Measurements from ENCODE around the gene DENND10.
"Not testable (repeated sequence)": the region's sequence is repeated elsewhere in the genome, so short reads cannot be mapped to it uniquely, and the experiment has no call there.

The DENND10 gene, protein sequence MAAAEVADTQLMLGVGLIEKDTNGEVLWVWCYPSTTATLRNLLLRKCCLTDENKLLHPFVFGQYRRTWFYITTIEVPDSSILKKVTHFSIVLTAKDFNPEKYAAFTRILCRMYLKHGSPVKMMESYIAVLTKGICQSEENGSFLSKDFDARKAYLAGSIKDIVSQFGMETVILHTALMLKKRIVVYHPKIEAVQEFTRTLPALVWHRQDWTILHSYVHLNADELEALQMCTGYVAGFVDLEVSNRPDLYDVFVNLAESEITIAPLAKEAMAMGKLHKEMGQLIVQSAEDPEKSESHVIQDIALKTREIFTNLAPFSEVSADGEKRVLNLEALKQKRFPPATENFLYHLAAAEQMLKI

DNA sequence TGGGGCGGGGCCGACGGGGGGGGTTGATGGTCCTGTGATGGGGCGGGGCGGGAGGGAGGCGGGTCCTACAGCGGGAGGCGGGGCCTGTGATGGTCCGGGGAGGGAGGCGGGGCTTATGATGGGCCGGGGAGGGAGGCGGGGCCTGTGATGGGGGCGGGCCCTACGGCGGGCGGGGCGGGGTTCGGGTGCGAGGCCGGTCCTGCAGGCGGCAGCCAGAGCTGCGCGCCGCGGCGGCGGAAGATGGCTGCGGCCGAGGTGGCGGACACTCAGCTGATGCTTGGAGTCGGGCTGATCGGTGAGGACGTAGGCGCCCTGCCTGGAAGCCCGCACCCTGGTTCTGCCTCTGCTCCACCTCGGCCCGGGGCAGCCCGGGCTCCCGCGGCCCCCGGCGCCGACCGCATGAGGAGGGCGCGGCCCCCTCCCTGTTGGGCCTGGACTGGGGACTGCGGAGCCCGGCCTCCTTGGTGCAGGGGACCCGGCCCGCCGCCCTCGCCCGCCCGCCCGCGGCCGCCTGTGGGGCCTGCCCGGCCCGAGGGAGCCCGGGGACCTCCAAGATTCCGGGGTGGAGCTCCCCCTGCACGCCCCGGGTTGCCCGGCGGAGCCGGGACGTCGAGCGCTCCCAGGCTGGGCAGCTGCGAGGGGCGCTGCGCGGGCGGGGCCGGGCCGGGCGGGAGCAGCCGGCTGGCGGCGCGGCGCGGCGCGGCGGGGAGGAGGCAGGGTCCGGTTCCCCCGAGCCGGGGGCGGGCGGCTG, at the start of gene DENND10:
Gene DENND10, plus strand, starts transcription at position 211 of the 751 bp plus-strand sequence. Its CDS starts 30 bp downstream, at position 241.
- DNase-seq (ENCODE audit: low read depth) = peak; percentile 75

DNA sequence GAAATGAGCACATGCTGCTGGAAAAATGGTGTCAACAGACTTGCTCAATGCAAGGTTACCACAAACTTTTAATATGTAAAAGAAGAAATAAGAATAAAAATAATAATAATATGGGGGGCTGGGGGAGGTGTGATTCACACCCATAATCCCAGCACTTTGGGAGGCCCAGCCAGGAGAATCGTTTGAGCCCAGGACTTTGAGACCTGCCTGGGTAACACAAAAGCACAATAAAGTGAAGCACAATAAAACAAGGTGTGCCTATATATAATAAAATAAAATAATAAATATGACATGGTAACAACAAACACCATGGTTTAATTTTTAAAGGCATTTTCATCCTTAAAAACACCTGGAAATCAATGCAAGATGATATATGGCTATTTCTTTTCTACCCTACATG, 48.4 kb upstream of the DENND10 start:
- DNase-seq (ENCODE audit: low read depth) = no peak

DNA sequence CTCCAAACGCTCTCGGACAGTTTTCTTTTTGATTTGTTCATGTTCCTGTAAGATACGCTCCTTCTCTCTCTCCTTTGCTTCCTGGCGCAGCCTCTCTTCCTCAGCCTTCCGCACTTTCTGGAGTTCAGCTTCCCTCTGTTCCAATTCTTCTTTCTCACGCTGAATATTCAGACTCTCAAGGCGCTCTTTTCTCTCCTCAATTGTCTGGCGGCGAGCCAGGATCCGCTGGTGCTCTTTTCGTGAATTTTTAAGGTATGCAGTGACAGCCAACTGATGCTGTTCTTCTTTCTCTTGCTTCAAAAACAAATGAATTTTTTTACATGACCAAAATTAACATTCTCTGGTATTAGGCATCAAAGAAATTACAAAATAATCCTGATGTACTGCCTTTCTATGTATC, 45.9 kb upstream of the DENND10 start:
- no peak for DNase-seq (ENCODE audit: low read depth)

DNA sequence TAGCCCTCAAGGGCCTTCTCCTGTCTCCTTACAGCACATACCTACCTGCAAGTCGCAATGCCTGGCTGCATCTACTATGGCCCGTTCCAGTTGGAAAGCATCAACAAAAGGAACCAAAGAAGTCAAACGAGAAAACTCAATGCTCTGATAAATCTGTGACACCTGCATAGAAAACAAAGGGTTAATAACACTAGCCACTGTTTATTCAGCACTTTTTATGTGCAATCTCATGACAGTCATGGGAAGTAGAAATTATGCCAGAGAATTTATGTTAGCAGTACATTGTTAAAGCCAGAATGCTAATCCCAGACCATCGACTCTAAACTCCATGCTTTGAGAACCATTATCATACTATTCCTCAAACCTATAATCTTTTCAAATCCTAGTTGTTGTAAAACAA, 44.4 kb upstream of the DENND10 start:
- no peak for DNase-seq (ENCODE audit: low read depth)

- DNase-seq (ENCODE audit: low read depth) = no peak
Observed at GRCh38 chr10:119060107-119060506, 43.8 kb upstream of the DENND10 start.

DNA sequence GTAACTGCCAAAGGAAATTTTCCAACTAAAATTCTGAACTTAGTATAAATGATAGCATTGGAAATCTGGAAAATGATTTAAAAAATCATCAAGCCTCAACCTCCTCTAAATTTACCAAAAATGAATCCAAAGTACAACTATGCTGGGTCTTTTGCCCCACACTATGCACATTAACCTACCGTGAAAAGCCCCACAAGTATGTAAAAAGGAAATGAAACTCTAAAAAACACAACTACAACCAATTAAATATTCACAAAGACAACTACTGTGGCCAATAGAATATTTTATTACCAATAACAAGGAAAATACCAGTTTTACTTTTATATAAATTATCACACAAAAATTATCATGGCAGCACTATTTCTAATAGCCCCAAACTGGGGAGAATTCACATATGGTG, 42.6 kb upstream of the DENND10 start:
- DNase-seq (ENCODE audit: low read depth) = no peak

DNA sequence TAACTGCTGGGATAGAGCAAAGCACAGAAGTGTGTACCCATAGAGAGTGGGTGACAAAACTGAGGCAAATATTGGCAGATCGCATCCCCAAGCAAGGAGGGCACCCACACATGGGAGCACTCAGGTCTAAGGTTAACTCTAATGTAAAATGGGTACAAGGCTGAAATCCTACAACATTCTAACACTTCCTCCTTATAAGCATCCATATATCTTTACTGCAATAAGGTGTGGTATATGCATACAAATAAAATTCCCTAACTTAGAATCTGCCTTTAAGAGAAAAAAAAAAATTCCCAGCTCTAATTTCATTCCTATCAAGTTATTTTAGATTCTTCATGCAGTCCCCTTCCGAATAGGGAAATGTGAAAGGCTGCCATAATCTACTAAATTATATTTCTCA, 42.0 kb upstream of the DENND10 start:
- DNase-seq (ENCODE audit: low read depth) = no peak

DNA sequence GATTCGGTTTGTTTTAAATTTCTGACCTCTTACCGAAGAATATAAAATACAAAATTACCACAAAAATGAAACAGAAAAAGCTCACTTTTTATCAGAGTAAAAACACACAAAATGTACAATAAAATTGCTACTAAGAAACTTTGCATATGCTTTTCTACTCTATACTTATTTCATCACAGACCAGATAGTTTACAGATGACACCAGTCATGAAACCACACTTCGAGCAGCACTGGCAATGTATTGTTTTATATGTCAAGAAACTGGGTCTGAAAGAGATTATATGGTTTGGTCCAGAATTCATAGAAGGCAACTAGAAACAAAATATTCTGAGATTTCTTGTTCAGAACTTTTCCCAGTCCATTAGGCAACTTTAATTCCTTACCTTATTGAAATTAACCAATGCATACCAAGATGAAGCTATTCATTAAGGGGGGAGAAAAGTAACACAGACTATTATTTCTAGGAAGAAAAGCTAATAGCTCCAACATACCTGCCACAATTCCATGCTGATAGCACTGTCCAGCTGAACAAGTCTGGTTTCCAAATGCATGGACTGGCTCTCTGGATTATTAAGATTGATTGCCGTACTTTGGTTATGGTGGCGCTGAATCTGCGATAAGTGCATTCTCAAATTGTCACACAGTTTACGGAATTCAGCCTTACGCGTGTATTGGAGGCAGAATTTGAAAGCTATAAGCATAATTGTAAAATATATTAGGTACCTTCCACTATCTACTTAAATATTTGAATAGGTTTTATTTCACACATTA, 33.3 kb upstream of the DENND10 start:
- DNase-seq (ENCODE audit: low read depth) = no peak

GRCh38 chr10:119073584-119073983, 30.3 kb upstream of the DENND10 start:
- peak; percentile 14 for DNase-seq (ENCODE audit: low read depth)

DNA sequence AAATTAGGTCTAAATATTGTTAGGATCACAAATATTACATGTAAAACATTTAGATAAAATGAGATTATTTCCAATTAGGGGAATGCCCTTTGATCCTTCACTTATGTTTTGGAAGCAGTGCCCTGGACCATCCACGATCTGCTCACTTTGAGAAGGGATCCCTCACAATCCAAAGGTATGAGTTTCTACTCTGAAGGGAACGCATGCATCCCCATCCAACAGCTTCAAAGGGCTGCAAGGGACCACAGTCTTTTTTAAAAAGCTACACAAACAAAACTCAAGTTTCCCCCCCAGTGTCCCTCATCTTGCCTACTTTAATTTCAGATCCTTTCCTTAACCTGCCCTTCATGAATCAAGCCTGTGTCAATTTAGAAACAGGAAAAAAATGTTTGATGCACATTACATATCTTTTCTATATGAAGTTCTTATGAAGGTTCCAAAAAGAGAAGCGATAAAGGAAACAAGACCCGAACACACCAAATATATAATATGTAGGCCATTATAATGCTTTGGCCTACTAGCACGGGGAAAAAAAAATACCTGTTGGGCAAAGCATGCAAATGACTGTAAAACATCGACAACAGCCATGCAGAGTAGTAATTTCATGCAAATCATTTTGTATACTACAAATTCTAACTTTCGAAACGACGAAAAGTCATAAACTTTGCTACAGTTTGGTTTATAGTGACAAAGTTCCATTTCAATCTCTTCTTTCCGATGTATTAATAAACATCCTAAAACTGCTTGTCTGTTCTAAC, 25.3 kb upstream of the DENND10 start:
- no peak for DNase-seq (ENCODE audit: low read depth)

DNA sequence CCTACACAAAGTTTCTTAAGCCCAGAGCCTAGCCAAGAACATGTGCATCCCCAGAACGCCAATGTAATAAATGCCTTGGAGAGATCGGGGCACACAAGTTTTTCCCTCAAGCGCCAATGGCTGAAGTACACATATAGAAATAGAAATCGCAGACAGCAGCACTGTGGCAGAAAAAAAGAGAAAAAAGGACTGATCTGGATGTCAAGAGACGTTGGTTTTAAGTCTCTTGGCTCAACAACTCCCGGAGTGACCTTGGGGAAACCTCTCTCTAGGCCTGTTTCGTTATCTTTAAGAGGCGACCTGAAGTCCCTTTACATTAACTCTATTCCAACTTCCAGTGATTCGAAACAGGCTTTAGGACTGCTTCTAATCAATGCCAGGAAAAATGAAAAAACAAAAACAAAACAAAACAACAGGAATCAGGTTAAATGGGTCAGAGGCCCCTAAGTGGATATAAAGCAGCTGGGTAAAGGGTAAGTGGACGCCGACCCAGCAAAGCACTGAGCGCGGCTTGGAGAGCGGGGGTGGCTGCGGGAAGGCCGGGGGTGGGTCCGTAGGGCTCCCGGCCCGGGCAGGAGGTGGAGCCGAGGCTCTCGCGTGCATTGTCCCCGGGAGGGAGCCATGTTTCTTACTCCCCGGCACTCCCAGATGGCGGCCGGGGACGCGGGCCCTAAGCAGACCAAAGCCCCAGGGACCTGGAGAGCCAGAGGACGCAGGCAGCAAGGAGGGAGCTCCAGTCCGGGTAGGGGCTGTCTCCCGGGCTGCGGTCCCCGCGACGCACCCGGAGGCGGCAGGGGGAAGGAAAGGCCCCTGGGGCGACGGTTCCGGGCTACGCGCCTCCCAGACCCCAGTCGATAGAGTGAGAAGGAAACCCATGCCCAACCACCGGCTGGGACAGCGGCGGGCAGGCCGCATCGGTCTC, 24.1 kb upstream of the DENND10 start:
- DNase-seq (ENCODE audit: low read depth) = peak; percentile 79

- DNase-seq (ENCODE audit: low read depth) = peak; percentile 90
Observed at GRCh38 chr10:119080521-119081259, 23.2 kb upstream of the DENND10 start, which contains the start of gene EIF3A. EIF3A (minus strand) TSS chr10:119080817; CDS start chr10:119080676, 141 bp downstream.

DNA sequence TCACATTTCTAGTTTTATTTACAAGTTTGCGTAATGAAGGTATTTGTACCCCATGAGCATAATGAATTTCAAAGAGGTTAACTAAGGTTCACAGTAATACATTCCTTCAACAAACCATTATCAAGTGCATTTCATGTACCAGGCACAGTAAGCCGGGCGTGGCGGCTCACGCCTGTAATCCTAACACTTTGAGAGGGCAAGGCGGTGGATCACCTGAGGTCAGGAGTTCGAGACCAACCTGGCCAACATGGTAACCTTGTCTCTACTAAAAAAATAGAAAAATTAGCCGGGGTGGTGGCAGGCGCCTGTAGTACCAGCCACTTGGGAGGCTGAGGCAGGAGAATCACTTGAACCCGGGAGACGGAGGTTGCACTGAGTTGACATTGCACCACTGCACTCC, 19.0 kb upstream of the DENND10 start:
- no peak for DNase-seq (ENCODE audit: low read depth)

DNA sequence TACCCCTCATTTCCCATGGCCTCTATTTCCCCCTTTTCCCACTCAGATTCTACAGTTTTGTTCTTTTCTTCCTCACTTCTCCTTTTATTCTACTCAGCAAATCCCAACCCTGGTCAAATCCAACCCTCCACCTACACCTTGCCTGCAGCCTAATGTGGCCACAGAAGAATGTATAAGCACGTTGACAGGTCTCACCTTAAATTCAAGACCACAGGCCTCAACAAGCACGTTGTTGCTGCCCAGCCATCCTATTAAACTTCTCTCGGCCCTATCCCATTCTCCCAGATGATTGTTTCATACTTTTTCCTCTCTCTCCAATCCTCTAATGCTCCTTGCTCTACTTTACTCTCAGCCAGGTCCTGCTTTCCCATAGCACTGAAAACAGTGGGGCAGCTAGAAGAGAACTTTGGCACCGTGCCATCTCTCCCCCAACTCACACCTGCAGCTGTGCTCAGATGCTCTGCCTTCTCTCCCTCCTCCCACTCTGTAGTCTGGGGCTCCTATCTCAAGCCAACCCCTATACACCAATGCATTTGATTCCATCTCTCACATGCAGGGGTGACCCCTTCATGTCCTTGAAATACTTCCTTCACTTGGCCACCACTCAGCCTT, 16.5 kb upstream of the DENND10 start:
- no peak for DNase-seq (ENCODE audit: low read depth)

- no peak for DNase-seq (ENCODE audit: low read depth)
Observed at GRCh38 chr10:119090026-119090795, 13.7 kb upstream of the DENND10 start.

GRCh38 chr10:119090968-119091367, 12.9 kb upstream of the DENND10 start:
- no peak for DNase-seq (ENCODE audit: low read depth)

- DNase-seq (ENCODE audit: low read depth) = no peak
Observed at GRCh38 chr10:119095640-119096039, 8.3 kb upstream of the DENND10 start.

GRCh38 chr10:119096641-119097415, 7.1 kb upstream of the DENND10 start:
- not testable (repeated sequence) for DNase-seq (ENCODE audit: low read depth)
